Astrocyte (in vitro differentiated cells and primary cell): ENCODE measurements around the gene RIMBP2.

ENCODE experiments used
- EZH2 ChIP-seq: IDR thresholded peaks from 2 replicates; pipeline ENCODE4 v1.6.1; 2012; ENCODE audit warnings: mild to moderate bottlenecking, low read length, inconsistent platforms; ENCODE audit not compliant: insufficient read depth
- TF ChIP-seq, protein P1 (sequence below): IDR thresholded peaks from 2 replicates; pipeline ENCODE4 v1.5.1; 2011; ENCODE audit warnings: low read depth, mild to moderate bottlenecking, inconsistent platforms, low read length, moderate library complexity; ENCODE audit not compliant: insufficient read depth

- TF ChIP-seq EZH2: no peak
- TF ChIP-seq, protein P1, sequence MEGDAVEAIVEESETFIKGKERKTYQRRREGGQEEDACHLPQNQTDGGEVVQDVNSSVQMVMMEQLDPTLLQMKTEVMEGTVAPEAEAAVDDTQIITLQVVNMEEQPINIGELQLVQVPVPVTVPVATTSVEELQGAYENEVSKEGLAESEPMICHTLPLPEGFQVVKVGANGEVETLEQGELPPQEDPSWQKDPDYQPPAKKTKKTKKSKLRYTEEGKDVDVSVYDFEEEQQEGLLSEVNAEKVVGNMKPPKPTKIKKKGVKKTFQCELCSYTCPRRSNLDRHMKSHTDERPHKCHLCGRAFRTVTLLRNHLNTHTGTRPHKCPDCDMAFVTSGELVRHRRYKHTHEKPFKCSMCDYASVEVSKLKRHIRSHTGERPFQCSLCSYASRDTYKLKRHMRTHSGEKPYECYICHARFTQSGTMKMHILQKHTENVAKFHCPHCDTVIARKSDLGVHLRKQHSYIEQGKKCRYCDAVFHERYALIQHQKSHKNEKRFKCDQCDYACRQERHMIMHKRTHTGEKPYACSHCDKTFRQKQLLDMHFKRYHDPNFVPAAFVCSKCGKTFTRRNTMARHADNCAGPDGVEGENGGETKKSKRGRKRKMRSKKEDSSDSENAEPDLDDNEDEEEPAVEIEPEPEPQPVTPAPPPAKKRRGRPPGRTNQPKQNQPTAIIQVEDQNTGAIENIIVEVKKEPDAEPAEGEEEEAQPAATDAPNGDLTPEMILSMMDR: no peak
Measured at GRCh38 chr12:130476451-130477135, 239.5 kb downstream of the RIMBP2 start.
